OCI-LY7 (cell line): ENCODE data around the gene LZTS2. TPM values are rescaled to one million over a fixed set of nuclear protein-coding genes. Genes with fewer than 3 reads are reported as not detected.

Source experiments
- BruUV-seq: library from RNA; stranded (reverse); fragments of 400-500 nt; replicated peaks from 2 replicates; lab custom pipeline; 2021; lab: Mats Ljungman, UMichigan
- CTCF ChIA-PET: fragments of 300-600 bp; sonication (Branson Sonifier 250); formaldehyde crosslinking; loops from one replicate; lab custom pipeline; 2022; ENCODE audit warnings: antibody characterized with exemption; ENCODE audit not compliant: unreplicated experiment; lab: Charles Lee
- POLR2A ChIA-PET: fragments of 300-600 bp; sonication (Branson Sonifier 250); formaldehyde crosslinking; loops from one replicate; lab custom pipeline; 2022; ENCODE audit warnings: antibody characterized with exemption; lab: Charles Lee
- DNase-seq: peaks from one replicate; pipeline ENCODE4 v3.0.0-alpha.2; 2015; ENCODE audit warnings: low spot score
- H2AFZ ChIP-seq: fragments of 200-600 bp; sonication (generic), shearing (Covaris generic); 2 replicates; pipeline ENCODE4 v1.6.1; 2014; ENCODE audit warnings: mild to moderate bottlenecking, antibody characterized with exemption, low read length, moderate library complexity
- H3K27ac ChIP-seq: fragments of 200-600 bp; sonication (generic); 2 replicates; pipeline ENCODE4 v1.5.1; 2014; ENCODE audit warnings: mixed run types, low read depth, mild to moderate bottlenecking, moderate library complexity, low read length, inconsistent platforms; ENCODE audit not compliant: poor library complexity, severe bottlenecking
- H3K36me3 ChIP-seq: fragments of 200-600 bp; sonication (generic); 2 replicates; pipeline ENCODE4 v1.6.1; 2014; ENCODE audit warnings: mild to moderate bottlenecking, antibody characterized with exemption, low read length, moderate library complexity, mixed read lengths; ENCODE audit not compliant: insufficient read depth
- H3K4me1 ChIP-seq: fragments of 200-600 bp; sonication (generic); 2 replicates; pipeline ENCODE4 v1.5.1; 2014; ENCODE audit warnings: mild to moderate bottlenecking, low read length; ENCODE audit not compliant: insufficient read depth, poor library complexity, severe bottlenecking
- H3K4me2 ChIP-seq: fragments of 200-600 bp; sonication (generic); 2 replicates; pipeline ENCODE4 v1.6.1; 2014; ENCODE audit warnings: mild to moderate bottlenecking, low read length
- H3K4me3 ChIP-seq: fragments of 200-600 bp; sonication (generic); 2 replicates; pipeline ENCODE4 v1.5.1; 2014; ENCODE audit warnings: mild to moderate bottlenecking, low read depth, low read length; ENCODE audit not compliant: poor library complexity, severe bottlenecking
- H3K79me2 ChIP-seq: fragments of 200-600 bp; sonication (generic); 2 replicates; pipeline ENCODE4 v1.6.1; 2016; ENCODE audit warnings: low read depth, mild to moderate bottlenecking, low read length, moderate library complexity, mixed read lengths; ENCODE audit not compliant: insufficient read depth
- H3K9me2 ChIP-seq: fragments of 200-600 bp; sonication (generic); 2 replicates; pipeline ENCODE4 v1.6.1; 2016; ENCODE audit warnings: mild to moderate bottlenecking, low read length, mixed read lengths; ENCODE audit not compliant: insufficient read depth
- H3K9me3 ChIP-seq: fragments of 200-600 bp; sonication (generic); 2 replicates; pipeline ENCODE4 v1.6.1; 2014; ENCODE audit warnings: mild to moderate bottlenecking, mixed run types, low read length, mixed read lengths
- H4K20me1 ChIP-seq: fragments of 200-600 bp; sonication (generic); 2 replicates; pipeline ENCODE4 v1.6.1; 2014; ENCODE audit warnings: mild to moderate bottlenecking, antibody characterized with exemption, low read length, moderate library complexity, mixed read lengths; ENCODE audit not compliant: insufficient read depth
- EZH2phosphoT487 ChIP-seq: fragments of 200-600 bp; sonication (generic); IDR thresholded peaks from 2 replicates; pipeline ENCODE4 v1.6.1; 2018; ENCODE audit warnings: low read depth, borderline replicate concordance, mild to moderate bottlenecking, mixed run types, antibody characterized with exemption, low read length, moderate library complexity, mixed read lengths
- intact Hi-C: fragments of 100-400 bp; cut with micrococcal nuclease; formaldehyde crosslinking; loops from one replicate; pipeline ENCODE4 v1.10.0; 2022; ENCODE audit not compliant: unreplicated experiment
- total RNA-seq, 2 experiments: library from RNA; depleted of rRNA in 1 of 2; stranded (reverse); fragments of >200 nt in 1 of 2; shearing (Covaris generic) in 1 of 2; gene quantifications; 2 replicates each; pipeline ENCODE4 v1.2.3, GENCODE V29; 2014 to 2022
- TF ChIP-seq, protein P1 (sequence below): fragments of 200-600 bp; sonication (generic); conservative IDR thresholded peaks from 2 replicates; pipeline ENCODE4 v1.5.1; 2014; ENCODE audit warnings: mild to moderate bottlenecking, antibody characterized with exemption, low read length, moderate library complexity, mixed read lengths

The LZTS2 gene
- total RNA-seq, 2 experiments from 2014 or later = 13.6 to 20.3 TPM

DNA sequence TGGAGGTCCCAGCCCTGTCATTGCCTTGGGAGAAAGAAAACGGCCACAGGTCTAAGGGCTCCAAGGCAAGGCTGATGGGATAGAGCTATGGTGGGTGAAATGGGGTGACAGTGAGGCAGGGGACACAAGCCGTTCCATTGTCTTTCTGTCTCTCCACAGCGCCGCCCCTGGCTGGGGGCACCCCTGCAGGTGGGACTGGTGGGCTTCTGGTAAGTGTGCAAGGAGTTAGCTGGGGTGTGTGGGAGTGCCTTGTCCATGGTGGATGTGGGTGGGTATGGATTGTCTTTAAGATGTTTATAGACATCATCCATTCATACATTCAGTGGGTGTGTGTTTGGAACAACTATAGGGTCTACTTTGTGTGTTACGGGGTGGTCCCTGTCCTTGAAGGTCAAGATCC is 38.9 kb downstream of the LZTS2 start:
- no peaks in the 10 kb centered on the region for H3K36me3 ChIP-seq
- no peaks in the 10 kb centered on the region for H4K20me1 ChIP-seq
- CTCF ChIA-PET = no interaction called here
- H2AFZ ChIP-seq = no peak overlapping the region
- H3K4me2 ChIP-seq = no peak overlapping the region
- no peak overlapping the region for H3K27ac ChIP-seq
- H3K79me2 ChIP-seq = no peaks in the 10 kb centered on the region
- intact Hi-C loops = no loop called here
- no peak for DNase-seq
- no peaks in the 10 kb centered on the region for H3K9me3 ChIP-seq
- H3K4me1 ChIP-seq = peaks cover 28% of the 10 kb centered on the region
- no peaks in the 10 kb centered on the region for H3K9me2 ChIP-seq
- POLR2A ChIA-PET = no interaction called here
- no TSS peak for BruUV-seq
- no peak for TF ChIP-seq EZH2phosphoT487
- TF ChIP-seq, protein P1, sequence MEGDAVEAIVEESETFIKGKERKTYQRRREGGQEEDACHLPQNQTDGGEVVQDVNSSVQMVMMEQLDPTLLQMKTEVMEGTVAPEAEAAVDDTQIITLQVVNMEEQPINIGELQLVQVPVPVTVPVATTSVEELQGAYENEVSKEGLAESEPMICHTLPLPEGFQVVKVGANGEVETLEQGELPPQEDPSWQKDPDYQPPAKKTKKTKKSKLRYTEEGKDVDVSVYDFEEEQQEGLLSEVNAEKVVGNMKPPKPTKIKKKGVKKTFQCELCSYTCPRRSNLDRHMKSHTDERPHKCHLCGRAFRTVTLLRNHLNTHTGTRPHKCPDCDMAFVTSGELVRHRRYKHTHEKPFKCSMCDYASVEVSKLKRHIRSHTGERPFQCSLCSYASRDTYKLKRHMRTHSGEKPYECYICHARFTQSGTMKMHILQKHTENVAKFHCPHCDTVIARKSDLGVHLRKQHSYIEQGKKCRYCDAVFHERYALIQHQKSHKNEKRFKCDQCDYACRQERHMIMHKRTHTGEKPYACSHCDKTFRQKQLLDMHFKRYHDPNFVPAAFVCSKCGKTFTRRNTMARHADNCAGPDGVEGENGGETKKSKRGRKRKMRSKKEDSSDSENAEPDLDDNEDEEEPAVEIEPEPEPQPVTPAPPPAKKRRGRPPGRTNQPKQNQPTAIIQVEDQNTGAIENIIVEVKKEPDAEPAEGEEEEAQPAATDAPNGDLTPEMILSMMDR = no peak
- no peak overlapping the region for H3K4me3 ChIP-seq

DNA sequence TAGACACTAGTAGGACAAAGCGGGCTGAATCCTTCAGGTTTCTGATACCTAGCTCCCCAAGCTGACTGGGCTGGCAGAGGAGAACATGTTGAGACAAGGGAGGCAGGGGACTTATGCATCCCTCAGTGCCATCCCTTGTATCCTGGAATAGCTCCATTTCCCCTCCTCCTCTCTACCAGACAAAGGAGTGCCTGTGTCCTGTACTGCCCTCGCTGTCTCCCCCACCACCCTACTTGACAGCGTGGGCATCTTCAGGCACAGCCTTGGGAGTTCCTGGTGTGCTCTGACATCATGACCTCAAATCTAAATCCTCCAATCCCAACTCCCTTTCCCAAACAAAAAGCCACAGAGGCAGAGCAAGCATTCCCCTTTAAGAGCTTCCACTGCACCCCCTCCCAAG is 40.5 kb downstream of the LZTS2 start:
- no peak overlapping the region for H2AFZ ChIP-seq
- H3K9me2 ChIP-seq = no peaks in the 10 kb centered on the region
- DNase-seq = no peak
- H3K4me3 ChIP-seq = no peak overlapping the region
- no peaks in the 10 kb centered on the region for H3K79me2 ChIP-seq
- no peak for TF ChIP-seq EZH2phosphoT487
- TF ChIP-seq, protein P1 = no peak
- H3K36me3 ChIP-seq = no peaks in the 10 kb centered on the region
- ChIA-PET POLR2A (no interaction called here), CTCF (interaction anchor here (1.0 kb wide), 1 partner anchor 102 kb away, joined by 3 read pairs; no protein-coding TSS in a partner anchor)
- no TSS peak for BruUV-seq
- intact Hi-C loops = no loop called here
- no peaks in the 10 kb centered on the region for H3K9me3 ChIP-seq
- H3K4me2 ChIP-seq = no peak overlapping the region
- H4K20me1 ChIP-seq = no peaks in the 10 kb centered on the region
- peaks cover 32% of the 10 kb centered on the region for H3K4me1 ChIP-seq
- H3K27ac ChIP-seq = no peak overlapping the region

DNA sequence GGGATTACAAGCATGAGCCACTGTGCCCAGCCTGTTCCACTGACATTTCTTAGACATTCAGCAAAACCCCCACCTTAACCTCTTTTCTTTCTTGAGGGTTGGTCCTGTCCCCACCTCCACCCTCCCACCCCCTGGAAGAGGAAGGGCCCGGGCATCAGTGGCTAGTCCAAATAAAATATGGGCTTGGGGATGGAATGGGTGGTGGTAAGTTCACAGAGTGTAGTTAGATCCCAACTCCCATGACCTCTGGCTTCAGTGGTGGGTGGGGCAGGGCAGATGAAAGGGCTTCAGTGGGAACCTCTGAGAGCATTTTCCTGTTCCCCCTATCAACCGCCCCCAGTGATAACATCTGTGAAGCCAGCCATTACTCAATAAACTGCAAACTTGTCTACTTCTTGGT is 41.2 kb downstream of the LZTS2 start:
- intact Hi-C loops = loop anchor here (1.0 kb wide), 2 partner anchors 27 to 101 kb away; no protein-coding TSS in a partner anchor
- CTCF ChIA-PET = interaction anchor here (1.3 kb wide), 1 partner anchor 9 kb away, joined by 3 read pairs; no protein-coding TSS in a partner anchor
- TF ChIP-seq, protein P1 = no peak
- no peak for TF ChIP-seq EZH2phosphoT487
- Histone ChIP-seq H3K27ac (no peak overlapping the region), H3K9me3 (no peaks in the 10 kb centered on the region), H3K4me2 (no peak overlapping the region), H3K4me3 (no peak overlapping the region), H3K36me3 (no peaks in the 10 kb centered on the region), H3K9me2 (no peaks in the 10 kb centered on the region), H3K79me2 (no peaks in the 10 kb centered on the region), H3K4me1 (peaks cover 32% of the 10 kb centered on the region), H4K20me1 (no peaks in the 10 kb centered on the region), H2AFZ (no peak overlapping the region)
- no peak for DNase-seq
- POLR2A ChIA-PET = interaction anchor here (0.6 to 1.0 kb wide), 4 partner anchors 11 to 50 kb away, joined by 3 to 8 read pairs (median 4); no protein-coding TSS in a partner anchor
- BruUV-seq = no TSS peak
